Gastroesophageal sphincter (tissue), 4 donors: ENCODE measurements around the gene PATE2. TPM values are rescaled to one million over a fixed set of nuclear protein-coding genes. Genes with fewer than 3 reads are reported as not detected.

Experiments
- ATAC-seq: fragments of 150-250 bp; one replicate; pipeline ENCODE4 v1.9.1; 2016; ENCODE audit warnings: mild to moderate bottlenecking, moderate library complexity
- H3K27ac ChIP-seq, 4 donors: fragments of 200-600 bp; sonication (generic) in 3 of 4; 1 replicate in 3 of 4; 2 replicates in 1 of 4; pipeline ENCODE4 v1.5.1; 2016 to 2019
- H3K27me3 ChIP-seq: fragments of 200-600 bp; sonication (generic); one replicate; pipeline ENCODE4 v1.5.1; 2019
- H3K36me3 ChIP-seq, 2 donors: fragments of 200-600 bp; sonication (generic); one replicate each; pipeline ENCODE4 v1.5.1; 2019; ENCODE audit warnings: control low read depth in 1 of 2
- H3K4me1 ChIP-seq, 3 donors: fragments of 200-600 bp; sonication (generic); 1 replicate in 2 of 3; 2 replicates in 1 of 3; pipeline ENCODE4 v1.5.1; 2016 to 2019; ENCODE audit warnings: control low read depth in 2 of 3
- H3K4me3 ChIP-seq, 2 donors: fragments of 200-600 bp; sonication (generic); one replicate each; pipeline ENCODE4 v1.5.1; 2019; ENCODE audit warnings: mild to moderate bottlenecking in 1 of 2, moderate library complexity in 1 of 2
- H3K9me3 ChIP-seq, 3 donors: fragments of 200-600 bp; sonication (generic); one replicate each; pipeline ENCODE4 v1.5.1; 2017 to 2019; ENCODE audit warnings: control low read depth in 2 of 3
- CTCF ChIP-seq, 4 experiments: fragments of 200-600 bp in 2 of 4; fragments of 450-650 bp in 2 of 4; sonication (generic) in 1 of 4; IDR thresholded peaks; one replicate each; pipeline ENCODE4 v1.5.1; 2017 to 2019; ENCODE audit warnings: antibody characterized with exemption in 4 of 4, mild to moderate bottlenecking in 2 of 4, moderate library complexity in 2 of 4
- EP300 ChIP-seq: sonication (generic); formaldehyde crosslinking; IDR thresholded peaks from one replicate; pipeline ENCODE4 v1.6.1; 2017; ENCODE audit warnings: antibody characterized with exemption, mild to moderate bottlenecking
- POLR2A ChIP-seq, 2 donors: fragments of 450-650 bp; IDR thresholded peaks; one replicate each; pipeline ENCODE4 v1.6.1; 2017; ENCODE audit warnings: antibody characterized with exemption in 2 of 2, mild to moderate bottlenecking in 2 of 2, moderate library complexity in 1 of 2
- POLR2AphosphoS5 ChIP-seq: sonication (generic); formaldehyde crosslinking; IDR thresholded peaks from one replicate; pipeline ENCODE4 v1.6.1; 2017; ENCODE audit warnings: antibody characterized with exemption
- WGBS, 2 donors: methylation state at CpG; one replicate each; pipeline ENCODE4 v1.1.5; 2018; ENCODE audit warnings: low coverage in 1 of 2; 5-methylcytosine and 5-hydroxymethylcytosine counted together
- total RNA-seq, 4 donors: library from RNA; depleted of rRNA; stranded (reverse); fragments of >200 nt; gene quantifications; one replicate each; pipeline ENCODE4 v1.1.0, GENCODE V29; 2016

PATE2 gene
- total RNA-seq, 4 donors from 2014 or later: 0.13 TPM; not detected in 3

GRCh38 chr11:125762445-125762844 lies 16.2 kb downstream of the PATE2 start:
- Histone ChIP-seq H3K27me3 (no peaks in the 10 kb centered on the region), H3K9me3 (peaks cover 0 to 20% (median 0%) of the 10 kb centered on the region in 3 donors), H3K36me3 (no peaks in the 10 kb centered on the region), H3K4me1 (no peaks in the 10 kb centered on the region), H3K4me3 (no peak overlapping the region), H3K27ac (no peak overlapping the region)
- WGBS, 2 donors: 57 to 83% methylated on average over 1 of the region's 1 CpG
- ATAC-seq: no peak
- TF ChIP-seq EP300 (no peak), POLR2A (IDR thresholded peaks at IDR 0.05) (no peak), POLR2AphosphoS5 (no peak), CTCF (IDR thresholded peaks at IDR 0.05) (no peak)

GRCh38 chr11:125756050-125756449 lies 22.6 kb downstream of the PATE2 start:
- Histone ChIP-seq H3K9me3 (peaks cover 0 to 29% (median 0%) of the 10 kb centered on the region in 3 donors), H3K27me3 (no peaks in the 10 kb centered on the region), H3K4me1 (no peaks in the 10 kb centered on the region), H3K27ac (no peak overlapping the region), H3K4me3 (no peak overlapping the region), H3K36me3 (no peaks in the 10 kb centered on the region)
- ATAC-seq: no peak
- TF ChIP-seq POLR2AphosphoS5 (no peak), EP300 (no peak), CTCF (IDR thresholded peaks at IDR 0.05) (no peak), POLR2A (IDR thresholded peaks at IDR 0.05) (no peak)
- WGBS, 2 donors: 70% methylated on average over 2 of the region's 7 CpGs; no CpG with 5 or more reads in 1 of the 2 donors

- Histone ChIP-seq H3K27ac (no peak overlapping the region), H3K9me3 (no peaks in the 10 kb centered on the region), H3K4me3 (no peak overlapping the region), H3K27me3 (no peaks in the 10 kb centered on the region), H3K36me3 (no peaks in the 10 kb centered on the region), H3K4me1 (no peaks in the 10 kb centered on the region)
- ATAC-seq: no peak
- 19 to 23% methylated on average over 2 of the region's 2 CpGs for WGBS, 2 donors
- no peak for TF ChIP-seq EP300
- no peak for TF ChIP-seq POLR2AphosphoS5
- TF ChIP-seq POLR2A (IDR thresholded peaks at IDR 0.05): no peak
- no peak for TF ChIP-seq CTCF (IDR thresholded peaks at IDR 0.05)
Measured at GRCh38 chr11:125750629-125751028, 28.0 kb downstream of the PATE2 start.

GRCh38 chr11:125745979-125746378 lies 32.6 kb downstream of the PATE2 start, which contains the start of gene PATE1:
Gene PATE1, plus strand, starts transcription at chr11:125746279. Its CDS starts 26 bp downstream, at chr11:125746305.
- H3K36me3 ChIP-seq: no peaks in the 10 kb centered on the region
- H3K9me3 ChIP-seq: no peaks in the 10 kb centered on the region
- no peak for TF ChIP-seq CTCF (IDR thresholded peaks at IDR 0.05)
- TF ChIP-seq POLR2AphosphoS5: no peak
- no peak for TF ChIP-seq EP300
- TF ChIP-seq POLR2A (IDR thresholded peaks at IDR 0.05): no peak
- 67 to 100% methylated on average over 1 of the region's 3 CpGs for WGBS, 2 donors
- H3K4me1 ChIP-seq: no peaks in the 10 kb centered on the region
- ATAC-seq: no peak
- H3K4me3 ChIP-seq: no peak within 1 kb of the TSS
- no peak within 1 kb of the TSS for H3K27ac ChIP-seq
- H3K27me3 ChIP-seq: no peaks in the 10 kb centered on the region

GRCh38 chr11:125743681-125744080 lies 34.9 kb downstream of the PATE2 start:
- Histone ChIP-seq H3K4me3 (no peak overlapping the region), H3K27me3 (no peaks in the 10 kb centered on the region), H3K36me3 (no peaks in the 10 kb centered on the region), H3K27ac (no peak overlapping the region), H3K4me1 (no peaks in the 10 kb centered on the region), H3K9me3 (no peaks in the 10 kb centered on the region)
- no peak for TF ChIP-seq POLR2AphosphoS5
- no peak for TF ChIP-seq CTCF (IDR thresholded peaks at IDR 0.05)
- no peak for TF ChIP-seq EP300
- TF ChIP-seq POLR2A (IDR thresholded peaks at IDR 0.05): no peak
- ATAC-seq: no peak
- 88 to 100% methylated on average over 1 of the region's 1 CpG for WGBS, 2 donors
